GM18861 (cell line): ENCODE results near the gene ARL10.

ENCODE experiments used
- ATAC-seq: cut with Tn5 transposase; IDR thresholded peaks from one replicate; pipeline ENCODE4 v1.9.1; 2021; ENCODE audit not compliant: unreplicated experiment

ARL10 gene, protein sequence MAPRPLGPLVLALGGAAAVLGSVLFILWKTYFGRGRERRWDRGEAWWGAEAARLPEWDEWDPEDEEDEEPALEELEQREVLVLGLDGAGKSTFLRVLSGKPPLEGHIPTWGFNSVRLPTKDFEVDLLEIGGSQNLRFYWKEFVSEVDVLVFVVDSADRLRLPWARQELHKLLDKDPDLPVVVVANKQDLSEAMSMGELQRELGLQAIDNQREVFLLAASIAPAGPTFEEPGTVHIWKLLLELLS

DNA sequence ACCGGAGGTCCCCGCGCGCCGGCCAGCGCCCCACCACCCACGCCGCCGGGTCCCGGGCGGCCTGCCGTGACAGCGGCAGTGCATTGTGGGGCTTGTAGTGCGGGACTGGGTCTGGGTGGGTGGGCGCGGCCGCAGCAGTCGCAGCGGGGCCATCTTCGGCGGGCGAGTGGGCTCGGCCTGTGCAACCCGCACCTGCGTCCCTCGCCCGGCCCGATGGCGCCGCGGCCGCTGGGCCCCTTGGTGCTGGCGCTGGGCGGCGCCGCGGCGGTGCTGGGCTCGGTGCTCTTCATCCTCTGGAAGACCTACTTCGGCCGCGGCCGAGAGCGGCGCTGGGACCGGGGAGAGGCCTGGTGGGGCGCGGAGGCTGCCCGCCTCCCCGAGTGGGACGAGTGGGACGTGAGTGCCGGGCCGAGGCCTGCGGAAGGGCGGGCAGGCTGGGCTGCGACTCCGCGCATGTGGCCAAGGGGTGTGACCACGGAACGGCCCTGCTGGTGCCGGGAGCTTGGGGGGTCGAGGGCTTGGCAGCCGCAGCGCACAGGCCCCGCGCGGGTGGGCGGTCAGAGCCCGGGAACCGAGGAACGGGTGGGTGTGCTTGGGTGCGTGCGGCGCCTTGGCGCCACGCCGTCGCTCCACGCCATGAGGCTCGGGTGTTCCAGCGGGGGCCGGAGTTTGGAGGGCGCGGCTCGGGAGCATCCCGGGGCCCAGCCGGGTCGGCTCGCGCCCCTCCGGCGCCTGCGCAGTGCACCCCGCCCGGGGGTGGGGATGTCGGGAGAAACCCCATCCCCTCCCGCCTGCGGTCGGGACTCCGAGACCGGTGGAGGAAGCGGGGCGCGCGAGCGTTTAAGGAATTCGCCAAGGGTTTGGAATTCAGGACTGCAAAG, at the start of gene ARL10:
Gene ARL10 (plus strand): TSS at position 137 of the 881 bp plus-strand sequence. CDS start 77 bp downstream, at position 214.
- ATAC-seq, result no peak

DNA sequence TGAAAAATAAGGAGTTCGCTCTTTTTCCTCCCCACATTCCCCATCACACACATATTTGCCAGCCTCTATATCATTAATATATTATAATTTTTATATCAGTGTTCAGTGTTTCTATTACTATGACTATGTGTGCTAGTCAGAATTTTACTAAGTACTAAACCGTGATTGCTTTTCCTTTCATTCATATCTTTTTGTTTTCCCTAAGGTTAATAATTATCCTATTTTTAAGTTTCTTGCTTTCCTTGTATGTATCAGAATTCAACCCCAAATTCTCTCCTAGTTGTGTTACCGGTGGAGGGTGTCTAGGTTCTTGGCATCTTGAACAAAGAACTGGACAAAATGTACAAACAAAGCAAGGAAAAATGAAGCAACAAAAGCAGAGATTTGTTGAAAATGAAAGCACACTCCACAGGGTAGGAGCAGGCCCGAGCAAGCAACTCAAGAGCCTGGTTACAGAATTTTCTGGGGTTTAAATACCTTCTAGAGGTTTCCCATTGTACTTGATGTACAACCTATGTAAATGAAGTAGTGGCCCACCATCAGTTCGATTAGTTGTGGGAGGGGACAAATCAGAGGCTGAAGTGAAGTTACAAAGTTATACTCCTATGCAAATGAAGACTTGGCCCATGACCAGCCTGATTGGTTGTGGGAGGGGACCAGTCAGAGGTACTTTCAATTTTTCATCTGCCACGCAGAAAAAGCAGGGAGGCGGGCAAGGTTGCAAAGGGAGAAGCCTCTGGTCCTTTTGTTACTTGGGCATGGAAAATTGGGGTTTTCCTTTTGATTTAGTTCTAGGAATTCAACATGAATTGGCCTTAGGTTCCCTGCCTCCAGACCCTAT, 47.5 kb upstream of the ARL10 start:
- ATAC-seq, result no peak

DNA sequence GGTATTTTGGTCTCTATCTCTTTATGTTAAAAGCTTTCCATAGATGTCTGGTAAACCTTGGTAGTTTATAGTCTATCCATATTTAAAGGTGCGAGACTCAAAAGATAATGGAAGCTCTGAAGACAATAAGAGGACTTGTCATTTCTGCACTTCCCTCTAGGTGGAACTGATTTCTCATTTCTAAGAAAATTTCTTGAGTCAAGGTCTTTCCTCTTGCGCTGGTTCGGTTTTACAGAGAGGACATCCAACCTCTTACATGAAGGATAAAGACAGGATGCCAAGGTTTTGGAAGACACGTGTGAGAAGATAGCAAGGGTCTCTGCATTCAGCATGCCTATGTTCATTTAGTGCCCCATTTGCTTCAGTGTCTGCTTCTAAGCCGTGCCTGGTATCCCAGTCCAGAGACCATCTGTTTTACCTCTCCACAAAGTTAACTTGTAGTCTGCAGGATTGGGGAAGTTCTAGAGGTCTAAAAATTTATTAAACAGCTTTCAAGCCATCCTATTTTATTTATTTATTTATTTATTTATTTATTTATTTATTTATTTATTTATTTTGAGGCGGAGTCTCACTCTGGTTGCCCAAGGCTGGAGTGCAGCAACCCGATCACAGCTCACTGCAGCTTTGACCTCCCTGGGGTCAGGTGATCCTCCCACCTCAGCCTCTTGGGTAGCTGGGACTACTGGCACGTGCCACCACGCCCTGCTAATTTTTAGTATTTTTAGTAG, 45.3 kb upstream of the ARL10 start:
- ATAC-seq, result no peak

DNA sequence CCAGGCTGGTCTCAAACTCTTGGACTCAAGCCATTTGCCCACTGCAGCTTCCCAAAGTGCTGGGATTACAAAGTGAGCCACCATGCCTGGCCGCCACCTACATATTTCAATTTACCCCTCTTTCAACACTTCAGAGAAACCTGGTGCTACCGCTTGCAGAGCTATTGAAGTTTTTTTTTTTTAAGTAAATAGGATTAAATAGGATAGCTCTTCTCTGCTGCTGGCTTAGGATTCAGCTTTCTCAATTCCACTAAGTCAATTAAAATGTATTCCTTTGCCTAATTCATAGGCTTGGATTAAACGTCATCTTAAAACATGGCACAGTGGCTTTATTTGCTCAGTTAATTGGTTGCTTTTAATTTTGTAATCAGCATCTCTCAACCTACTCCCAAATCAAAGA, 44.7 kb upstream of the ARL10 start:
- ATAC-seq, result no peak

DNA sequence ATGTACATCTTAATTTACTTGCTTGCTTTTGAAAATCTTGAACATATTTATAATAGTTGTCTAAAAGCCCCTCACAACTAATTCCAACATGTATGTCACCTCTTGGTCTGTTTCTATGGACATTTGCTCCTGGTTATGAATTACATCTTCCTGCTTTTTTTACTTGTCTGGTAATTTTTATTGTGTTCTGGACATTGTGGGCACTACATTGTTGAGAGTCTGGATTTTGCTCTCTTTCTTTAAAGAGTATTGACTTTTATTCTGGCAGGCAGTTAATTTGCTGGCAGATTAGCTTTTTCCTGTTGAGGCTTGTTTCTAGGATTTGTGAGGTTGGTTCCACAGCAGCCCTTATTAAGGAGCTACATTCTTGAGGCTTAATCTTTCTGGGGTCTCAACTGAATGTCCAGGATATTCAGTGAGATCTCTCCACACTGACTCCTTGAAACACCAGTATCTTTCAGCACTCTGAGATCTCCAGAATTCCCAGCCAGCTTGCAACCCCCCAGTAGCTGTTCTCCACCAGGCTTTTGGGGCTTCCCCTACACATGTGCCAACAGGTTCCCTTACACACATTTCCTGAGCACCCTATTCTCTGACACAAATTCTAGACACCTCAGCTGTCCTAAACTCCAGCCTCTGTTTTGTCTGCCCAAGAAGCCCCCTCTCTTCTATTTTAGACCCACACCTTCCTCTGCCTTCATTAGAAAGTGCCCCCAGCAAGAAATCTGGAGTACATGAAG, 31.1 kb upstream of the ARL10 start:
- no peak for ATAC-seq

DNA sequence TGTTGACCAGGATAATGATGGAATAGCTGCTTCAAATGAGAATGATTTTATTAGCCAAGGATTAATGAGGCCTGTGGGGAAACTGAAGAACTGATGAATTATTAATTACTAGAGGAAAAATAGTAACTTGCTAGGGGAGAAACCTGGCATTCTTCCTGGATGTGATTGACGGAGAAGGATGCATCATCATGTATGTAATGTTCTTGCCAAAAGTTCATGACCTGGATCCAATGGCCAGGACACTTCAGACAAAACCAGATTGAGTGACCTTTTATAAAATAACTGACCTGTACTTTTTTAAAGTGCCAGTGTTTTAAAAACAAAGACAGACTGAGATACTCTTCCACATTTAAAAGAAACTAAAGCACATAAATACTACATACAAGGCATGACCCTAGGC, 27.4 kb upstream of the ARL10 start:
- ATAC-seq, result no peak

DNA sequence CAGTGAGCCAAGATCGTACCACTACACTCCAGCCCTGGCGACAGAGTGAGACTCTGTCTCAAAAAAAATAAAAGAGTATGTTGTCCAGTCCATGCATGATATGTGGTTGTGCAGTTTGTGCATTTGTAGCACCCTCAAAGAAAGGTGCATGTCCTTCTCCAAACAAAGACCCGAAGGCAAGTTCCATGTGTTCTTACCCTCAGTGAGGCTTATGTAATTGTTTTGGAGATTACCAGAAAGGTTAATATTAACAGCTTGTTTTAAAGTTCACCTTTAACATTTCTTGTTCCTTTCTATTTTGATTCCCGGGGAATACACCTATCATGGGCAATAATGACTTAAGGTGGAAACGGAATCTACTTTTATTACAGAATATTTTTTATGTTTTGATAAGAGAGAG, 26.0 kb upstream of the ARL10 start:
- ATAC-seq, result no peak

DNA sequence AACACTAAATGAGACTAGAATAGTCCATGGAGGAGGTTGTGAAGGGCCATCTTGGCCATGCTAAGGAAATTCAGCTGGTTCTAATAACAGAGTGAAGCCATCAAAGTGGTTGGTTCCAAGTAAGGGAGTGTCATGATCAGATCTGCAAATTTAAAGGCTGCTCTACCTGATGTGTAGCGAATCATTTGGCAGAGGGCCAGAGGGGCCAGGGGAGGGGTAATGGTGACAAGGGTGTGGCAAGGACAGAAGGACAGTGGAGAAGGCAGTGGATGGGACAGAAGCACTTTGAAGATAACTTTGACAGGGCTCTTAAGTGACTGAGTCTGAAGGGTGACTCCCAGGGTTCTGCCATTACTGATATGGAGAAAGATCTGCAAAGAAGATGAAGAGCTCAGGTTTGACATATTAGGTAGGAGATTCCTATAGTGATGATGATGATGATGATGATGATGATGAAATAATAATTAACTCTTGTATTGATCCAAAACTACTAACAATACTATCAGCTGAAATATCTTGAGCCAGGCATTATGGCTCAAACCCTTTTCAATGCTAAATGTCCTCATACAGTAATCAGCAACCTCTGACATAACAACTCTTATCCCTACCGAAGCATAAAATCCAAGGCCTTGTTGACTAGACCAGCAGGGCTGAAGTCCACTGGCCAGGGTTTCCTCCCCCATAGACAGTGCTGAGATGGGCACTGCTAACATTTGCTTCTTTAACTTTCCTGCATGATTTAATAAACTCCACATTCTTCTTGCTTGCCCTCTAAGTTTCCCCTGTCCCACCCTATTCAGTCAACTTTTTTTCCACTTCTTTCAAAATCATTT, 23.7 kb upstream of the ARL10 start:
- no peak for ATAC-seq

DNA sequence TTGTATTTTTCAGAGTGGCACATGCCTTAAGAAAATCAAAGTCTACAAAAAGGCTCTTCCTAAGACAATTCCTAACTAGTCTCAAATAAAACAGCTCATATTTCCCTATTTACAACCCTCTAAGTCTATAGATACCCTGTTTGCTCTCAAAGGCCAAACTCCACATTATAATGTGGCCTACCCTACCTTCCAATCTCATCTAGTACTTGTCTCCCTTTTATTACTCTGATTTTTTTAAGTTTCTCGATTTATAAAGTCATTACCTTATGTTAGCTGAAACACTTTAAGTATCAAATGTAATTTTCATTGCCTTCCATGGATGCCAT, 23.2 kb upstream of the ARL10 start:
- ATAC-seq, result no peak

DNA sequence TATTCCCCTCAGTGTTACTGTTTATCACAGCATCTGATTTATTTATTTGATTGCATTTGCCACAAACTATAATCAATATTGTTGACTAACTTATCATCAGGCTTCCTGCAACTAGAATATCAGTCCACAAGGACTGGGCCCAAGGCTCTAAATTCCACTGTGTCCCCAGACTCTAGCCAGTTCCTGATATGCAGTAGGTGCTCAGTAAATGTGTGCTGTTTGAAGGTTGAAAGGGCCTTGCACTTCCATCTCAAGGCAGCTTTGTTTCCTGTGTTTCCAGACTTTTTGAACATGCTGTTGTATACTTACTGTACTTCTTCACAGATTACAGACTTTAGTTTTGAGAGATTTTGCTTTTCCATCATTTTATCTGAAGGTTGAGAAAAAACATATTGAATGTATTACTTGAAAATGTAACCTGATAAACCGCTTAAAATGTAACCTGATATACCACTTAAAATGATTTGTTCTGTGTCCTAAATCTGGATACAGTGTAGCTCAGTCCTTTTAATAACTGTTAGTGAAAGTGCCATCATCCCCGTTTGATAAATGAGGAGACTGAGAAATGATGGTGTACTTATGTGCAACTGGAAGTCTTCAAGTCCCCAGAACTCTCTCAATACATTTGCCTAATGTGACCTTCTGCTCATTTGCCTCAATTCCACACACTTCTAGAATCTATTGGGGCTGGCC, 22.4 kb upstream of the ARL10 start:
- ATAC-seq, result no peak

DNA sequence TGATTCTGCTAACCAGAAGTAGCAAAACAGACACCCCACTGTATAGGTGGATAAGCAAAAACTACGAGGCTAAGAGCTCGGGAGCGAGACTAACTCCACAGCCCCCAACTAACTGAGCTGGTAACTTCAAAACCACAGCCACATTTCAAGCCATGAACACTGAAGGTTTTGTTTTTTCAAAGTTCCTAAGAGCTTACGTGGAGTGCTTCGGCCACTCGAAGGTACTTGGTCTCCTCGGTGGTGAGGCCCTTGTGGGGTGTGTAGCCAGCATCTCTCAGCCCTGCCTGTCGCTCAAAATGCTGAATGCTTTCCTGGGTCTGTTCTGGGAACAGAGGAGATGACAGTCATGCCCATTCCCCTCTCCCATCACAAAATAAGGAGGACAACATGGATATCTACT, 14.9 kb upstream of the ARL10 start:
- no peak for ATAC-seq

DNA sequence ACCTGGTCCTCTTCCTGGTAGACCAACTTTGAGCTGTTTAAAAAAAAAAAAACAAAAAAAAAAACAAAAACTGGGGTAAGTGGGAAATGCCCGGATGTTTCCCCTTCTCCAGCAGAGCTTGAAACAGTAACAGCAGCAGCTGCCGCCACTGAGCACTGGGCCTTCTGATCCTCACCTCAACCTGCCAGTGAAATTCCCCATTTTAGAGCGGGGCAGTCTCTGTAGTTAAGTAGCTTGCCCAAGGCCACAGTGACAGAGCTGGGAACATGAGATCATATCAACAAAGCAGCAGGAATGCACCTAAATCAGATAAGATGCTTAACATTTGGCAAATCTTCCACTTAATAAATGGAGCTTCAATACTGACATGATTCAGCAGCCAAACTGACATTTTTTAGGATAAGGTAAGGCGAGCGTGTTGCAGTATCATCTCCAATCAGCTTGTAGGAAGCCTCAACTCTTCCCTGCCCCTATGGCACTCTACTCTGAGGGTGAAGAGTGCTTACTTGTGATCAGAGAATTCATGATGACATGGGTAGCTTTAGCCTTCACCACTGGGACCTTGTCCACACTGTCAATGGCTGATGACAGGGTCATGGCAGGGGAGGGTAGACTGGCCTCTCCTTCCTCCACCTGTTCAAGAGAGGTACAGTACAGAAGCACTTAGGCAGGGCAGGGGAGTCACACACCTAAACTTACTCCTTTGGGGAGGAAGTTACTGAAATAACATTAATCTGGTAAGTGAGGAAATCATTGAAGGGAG, 13.0 kb upstream of the ARL10 start:
- ATAC-seq, result no peak

DNA sequence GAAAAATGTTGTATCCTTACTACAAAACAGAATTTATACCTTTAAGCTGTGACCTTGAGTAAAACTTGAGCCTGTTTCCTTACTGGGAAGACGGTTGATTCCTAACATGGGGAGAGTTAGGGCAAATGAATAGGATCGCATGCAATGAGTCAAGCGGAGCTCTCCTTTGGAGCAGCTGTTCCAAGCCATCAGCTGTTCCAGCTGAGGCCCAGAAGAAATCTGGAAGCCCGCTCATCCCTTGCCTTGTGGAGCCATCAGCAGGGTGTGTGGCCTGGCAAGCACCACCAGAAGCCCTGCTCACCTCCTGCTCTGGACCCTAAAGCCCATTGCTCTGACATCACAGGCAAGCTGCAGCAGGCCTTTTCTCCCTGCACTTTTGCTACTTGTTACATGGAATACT, 11.8 kb upstream of the ARL10 start:
- no peak for ATAC-seq

DNA sequence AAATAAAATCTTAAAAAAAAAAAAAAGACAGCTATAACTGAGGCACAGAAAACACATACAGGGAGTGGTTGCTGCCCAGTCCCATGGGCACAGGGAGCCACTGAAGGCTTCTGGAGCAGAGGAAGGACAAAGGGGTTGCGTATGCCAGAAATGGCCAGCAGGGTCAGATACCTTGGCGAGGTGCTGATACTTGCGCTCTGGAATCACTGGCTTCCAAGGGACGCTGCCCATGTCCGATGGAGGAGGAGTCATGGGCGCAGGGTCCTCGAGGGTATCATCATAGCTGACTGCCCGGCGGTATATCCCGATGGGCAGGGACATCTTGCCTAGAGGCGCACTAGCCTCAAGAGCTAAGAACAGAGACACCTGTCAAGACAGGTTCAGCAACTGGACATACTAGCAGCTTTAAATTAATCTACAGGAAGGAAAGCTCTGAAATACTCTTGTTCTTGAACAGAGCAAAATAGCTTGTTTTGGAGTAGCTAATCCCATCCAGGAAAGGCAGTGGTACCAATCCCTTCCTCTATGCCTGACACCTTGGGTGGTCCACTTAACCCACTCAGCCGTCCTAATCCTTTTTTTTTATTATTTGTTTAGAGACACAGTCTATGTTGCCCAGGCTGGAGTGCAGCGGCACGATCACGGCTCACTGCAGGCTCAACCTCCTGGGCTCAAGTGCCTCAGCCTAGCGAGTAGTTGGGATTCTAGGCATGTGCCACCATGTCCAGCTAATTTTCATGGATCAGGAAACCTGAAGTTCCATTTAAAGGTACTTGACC, 9.7 kb upstream of the ARL10 start:
- no peak for ATAC-seq

DNA sequence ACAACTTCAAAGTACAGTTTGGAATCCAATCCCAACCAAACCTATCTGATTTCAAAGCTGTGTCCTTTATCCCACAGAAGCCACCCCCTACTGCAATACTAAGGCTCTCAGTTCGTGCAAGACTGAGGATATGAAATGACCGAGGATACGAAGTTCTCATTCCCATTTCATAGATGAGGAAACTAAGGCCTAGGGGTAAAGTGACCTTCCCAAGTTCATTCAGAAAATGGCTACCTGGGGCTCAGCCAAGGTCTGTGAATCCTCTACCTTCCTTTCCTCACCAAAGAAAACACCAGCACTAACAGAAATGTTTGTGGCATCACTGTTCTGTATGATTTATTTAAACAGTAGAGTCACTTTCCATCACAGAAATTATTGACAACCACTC, 9.1 kb upstream of the ARL10 start:
- no peak for ATAC-seq

DNA sequence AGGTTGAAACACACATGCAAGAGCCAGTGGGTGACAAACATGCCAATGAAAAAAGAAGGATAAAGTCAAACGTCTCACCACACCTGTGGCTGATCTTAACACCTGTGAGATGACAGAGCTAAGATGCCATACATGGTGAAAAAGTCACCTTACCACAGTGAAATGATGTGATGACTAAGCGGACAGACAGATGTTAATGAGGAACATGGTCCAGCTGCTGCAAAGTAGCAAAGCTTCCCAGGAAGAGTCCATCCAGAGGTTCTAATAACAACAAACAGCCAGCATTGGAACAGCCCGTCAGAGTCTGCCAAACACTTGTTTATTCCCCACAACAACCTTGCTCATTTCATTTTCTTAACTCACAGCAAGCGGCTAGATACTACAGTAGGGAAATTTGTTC, 5.6 kb upstream of the ARL10 start:
- no peak for ATAC-seq

DNA sequence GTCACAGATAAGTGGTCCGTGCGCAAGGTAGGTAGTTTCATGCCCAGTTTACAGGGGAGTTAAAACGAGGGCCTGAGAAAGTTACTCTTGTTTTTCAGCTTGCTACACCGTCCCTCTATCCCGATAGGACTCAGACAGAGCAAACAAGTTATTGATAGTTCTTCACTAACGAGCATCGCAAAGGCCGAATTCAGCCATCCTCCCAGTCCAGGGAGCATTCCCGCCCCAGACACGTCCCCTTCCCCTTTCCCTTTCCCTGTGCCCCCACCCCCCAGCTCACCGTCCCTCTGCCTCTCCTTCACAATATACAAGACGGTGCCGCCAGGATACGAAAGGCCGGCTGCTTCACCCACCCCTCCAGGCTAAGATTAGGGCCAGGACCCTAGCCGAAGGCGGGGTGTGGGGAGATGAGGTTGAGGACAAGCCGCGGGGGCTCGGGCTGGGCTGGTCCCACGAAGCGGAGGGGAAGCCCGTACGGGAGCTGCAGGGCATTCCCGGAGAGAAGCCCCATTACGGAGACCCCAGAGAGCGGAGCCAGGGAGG, 4.3 kb upstream of the ARL10 start:
- ATAC-seq, result no peak
